ENCODE results near the gene BTBD18. TPM values are rescaled to one million over a fixed set of nuclear protein-coding genes. Genes with fewer than 3 reads are reported as not detected.

BTBD18 gene, protein sequence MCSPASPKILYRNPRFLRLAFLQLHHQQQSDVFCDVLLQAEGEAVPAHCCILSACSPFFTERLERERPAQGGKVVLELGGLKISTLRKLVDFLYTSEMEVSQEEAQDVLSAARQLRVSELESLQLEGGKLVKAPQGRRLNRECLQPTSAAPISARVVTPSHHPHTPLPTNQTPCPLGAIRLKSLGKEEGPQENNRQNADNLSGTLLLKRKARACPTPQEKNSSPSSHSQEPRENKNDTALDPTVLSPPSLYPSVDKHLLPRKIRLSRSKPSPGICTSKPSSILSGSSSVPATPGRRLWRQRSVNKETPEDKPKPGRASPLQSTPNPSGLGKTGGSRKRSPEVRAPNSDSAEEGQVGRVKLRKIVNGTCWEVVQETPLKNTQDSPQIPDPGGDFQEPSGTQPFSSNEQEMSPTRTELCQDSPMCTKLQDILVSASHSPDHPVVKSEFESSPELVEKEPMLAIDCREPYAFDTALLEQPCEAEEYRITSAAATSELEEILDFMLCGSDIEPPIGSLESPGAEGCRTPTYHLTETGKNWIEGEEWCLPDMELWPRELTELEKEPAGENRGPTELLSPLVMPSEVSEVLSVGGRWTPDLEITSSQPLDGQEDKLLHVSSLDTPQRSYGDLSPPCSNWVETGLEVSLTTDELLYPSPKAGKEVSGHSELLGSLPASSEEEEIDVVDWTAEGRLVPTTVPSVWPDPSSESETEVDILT
- total RNA-seq, result not detected

DNA sequence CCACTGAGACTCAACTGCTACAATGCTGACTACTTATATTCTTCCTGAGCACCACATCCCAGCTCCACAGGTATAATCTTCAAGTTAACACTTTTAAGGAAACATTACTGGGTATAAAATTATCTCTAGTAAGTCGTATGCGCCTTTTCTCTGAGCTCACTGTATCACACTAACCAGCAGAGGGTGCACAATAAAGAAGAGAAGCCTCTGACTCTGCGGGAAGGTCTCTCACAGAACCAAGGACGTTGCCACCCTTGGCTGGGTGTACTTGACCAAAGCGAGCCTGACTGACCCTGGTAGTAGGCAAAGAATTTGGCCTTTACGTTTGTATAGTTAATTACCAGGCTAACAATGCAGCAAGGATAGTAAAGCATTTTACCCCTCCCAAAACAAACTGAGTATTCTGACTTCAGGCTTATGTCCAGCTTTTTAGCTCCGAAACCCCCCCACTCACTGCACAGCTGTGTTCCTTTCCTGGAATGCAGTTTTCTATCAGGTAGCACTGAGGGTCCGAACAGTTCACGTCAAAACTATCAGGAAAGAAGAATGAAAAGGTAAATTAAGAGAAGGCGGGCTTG, at the start of gene BTBD18:
Gene BTBD18, minus strand, starts transcription at position 144 of the 578 bp plus-strand sequence. CDS start 631 bp downstream, outside the sequence.

GRCh38 chr11:57761301-57762234, 9.9 kb upstream of the BTBD18 start, which contains the start of gene CTNND1:
CTNND1 (plus strand) TSS chr11:57761802; CDS start chr11:57791479, 29,677 bp downstream.

GRCh38 chr11:57741132-57742086, 10.2 kb downstream of the BTBD18 start, which contains the start of gene SELENOH:
SELENOH (plus strand) TSS chr11:57741491; CDS start chr11:57741596, 105 bp downstream.

DNA sequence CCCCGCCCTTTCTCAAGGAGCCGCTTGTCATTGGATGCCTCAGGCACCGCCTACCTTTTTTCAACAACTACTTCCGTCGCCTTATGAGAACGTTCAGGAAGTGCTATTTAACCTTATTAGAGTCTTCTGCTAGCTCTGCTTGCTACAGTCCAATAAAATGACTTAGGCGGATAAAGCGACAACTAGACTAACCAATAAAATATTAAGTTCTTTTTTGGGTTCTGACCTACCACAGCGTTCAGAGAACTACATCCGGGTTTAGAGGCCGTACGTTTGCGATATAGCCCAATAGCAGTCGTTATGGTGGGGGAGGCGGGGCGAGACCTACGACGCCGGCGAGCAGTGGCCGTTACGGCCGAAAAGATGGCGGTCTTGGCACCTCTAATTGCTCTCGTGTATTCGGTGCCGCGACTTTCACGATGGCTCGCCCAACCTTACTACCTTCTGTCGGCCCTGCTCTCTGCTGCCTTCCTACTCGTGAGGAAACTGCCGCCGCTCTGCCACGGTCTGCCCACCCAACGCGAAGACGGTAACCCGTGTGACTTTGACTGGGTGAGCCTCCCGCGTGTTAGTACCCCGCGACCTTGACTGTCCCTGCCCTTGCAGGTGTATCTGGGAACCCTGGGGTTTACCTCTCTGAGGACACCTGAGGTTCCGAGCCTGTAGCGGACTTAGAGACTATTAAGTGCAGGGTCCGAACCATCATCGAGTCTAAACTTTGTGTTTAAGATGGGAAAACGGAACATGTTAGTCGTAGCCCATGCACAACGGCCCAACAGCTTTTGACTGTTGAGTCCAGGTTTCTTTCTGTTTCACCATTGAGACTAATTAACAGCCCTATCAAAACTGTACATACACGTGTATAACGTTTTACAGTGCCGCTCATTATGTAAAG, 39.1 kb downstream of the BTBD18 start, which contains the start of gene TMX2:
Gene TMX2, plus strand, starts transcription at position 338 of the 895 bp plus-strand sequence. Its CDS starts 26 bp downstream, at position 364.

DNA sequence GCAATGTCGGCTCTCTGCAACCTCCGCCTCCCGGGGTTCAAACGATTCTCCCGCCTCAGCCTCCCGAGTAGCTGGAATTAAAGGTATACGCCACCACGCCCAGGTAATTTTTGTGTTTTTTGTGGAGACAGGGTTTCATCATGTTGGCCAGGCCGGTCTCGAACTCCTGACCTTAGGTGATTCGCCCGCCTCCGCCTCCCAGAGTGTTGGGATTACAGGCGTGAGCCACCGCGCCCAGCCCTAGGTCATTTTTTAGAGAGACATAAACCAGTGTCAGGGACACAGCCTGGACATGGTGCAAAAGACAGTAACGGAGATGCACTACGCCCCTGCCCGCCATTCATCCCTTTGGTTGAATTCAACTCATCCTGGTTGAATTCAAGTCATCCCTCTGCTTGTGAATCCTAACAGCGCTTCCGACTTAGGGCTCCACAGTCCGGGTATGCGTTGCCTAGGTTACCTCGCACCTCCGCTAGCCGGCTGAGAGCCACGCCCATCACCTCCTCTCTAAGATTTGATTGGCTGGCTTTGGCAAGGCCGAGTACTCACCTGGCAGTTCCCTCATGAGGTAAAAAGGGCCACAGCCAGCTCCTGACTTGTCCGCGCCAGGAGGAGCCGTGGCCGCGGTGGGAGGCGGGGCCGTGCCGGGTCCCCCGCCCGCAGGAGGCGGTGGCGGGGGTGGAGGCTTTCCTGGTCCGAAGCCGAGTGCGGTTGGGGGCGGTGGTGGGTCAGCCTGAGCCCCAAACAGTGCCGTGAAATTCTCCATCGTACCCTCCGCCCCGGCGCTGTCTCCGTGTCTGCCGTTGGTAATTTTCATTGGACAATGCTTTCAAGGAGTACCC, 40.0 kb downstream of the BTBD18 start, which contains the start of gene MED19:
Gene MED19, minus strand, starts transcription at position 802 of the 842 bp plus-strand sequence. Its CDS starts 36 bp downstream, at position 766.

Small RNA genes within 50 kb of the gene (small RNA-seq; reads per million reads assigned to genes)
- not detected for gene AP001931.1 (ENCODE audit: low replicate concordance)
- not detected for gene TMX2-CTNND1 (ENCODE audit: low replicate concordance)

Other genes starting within 250 kb of the BTBD18 start
- gene SLC43A1, start 236.1 kb downstream of the BTBD18 start, total RNA-seq, result 2.2 TPM
- gene TIMM10, start 221.1 kb downstream of the BTBD18 start, total RNA-seq, result 17.8 TPM
- gene SMTNL1, start 214.2 kb downstream of the BTBD18 start, total RNA-seq, result not detected
- 61.7 TPM for gene UBE2L6, start 184.1 kb downstream of the BTBD18 start, total RNA-seq
- 15.0 TPM for gene SERPING1, start 154.1 kb downstream of the BTBD18 start, total RNA-seq
- 5.6 TPM for gene YPEL4, start 101.9 kb downstream of the BTBD18 start, total RNA-seq
- 11.0 TPM for gene CLP1, start 94.1 kb downstream of the BTBD18 start, total RNA-seq
- 22.5 TPM for gene ZDHHC5, start 83.7 kb downstream of the BTBD18 start, total RNA-seq
- 33.2 TPM for gene MED19, start 39.6 kb downstream of the BTBD18 start, total RNA-seq
- gene TMX2, start 39.2 kb downstream of the BTBD18 start, total RNA-seq, result 65.7 TPM
- 42.9 TPM for gene SELENOH, start 10.3 kb downstream of the BTBD18 start, total RNA-seq
- gene CTNND1, start 10.0 kb upstream of the BTBD18 start, total RNA-seq, result 201 TPM

Measured in parietal lobe (tissue), 2 donors.